Nephron progenitor cell (in vitro differentiated cells): ENCODE measurements around the gene MRPL41.
"Not testable (repeated sequence)": the region's sequence is repeated elsewhere in the genome, so short reads cannot be mapped to it uniquely, and the experiment has no call there.

Experiments
- DNase-seq: peaks from one replicate; pipeline ENCODE4 v3.0.0; 2021
- H3K27ac Mint-ChIP-seq: 2 replicates; pipeline ENCODE4 v1.8.0; 2021; ENCODE audit warnings: mild to moderate bottlenecking, moderate library complexity, mixed read lengths
- H3K27me3 Mint-ChIP-seq: 2 replicates; pipeline ENCODE4 v1.8.0; 2021; ENCODE audit warnings: mild to moderate bottlenecking, low read depth, mixed read lengths; ENCODE audit not compliant: poor library complexity
- H3K36me3 Mint-ChIP-seq: 2 replicates; pipeline ENCODE4 v1.8.0; 2021; ENCODE audit warnings: low read depth, mixed read lengths
- H3K4me1 Mint-ChIP-seq: 2 replicates; pipeline ENCODE4 v1.8.0; 2021; ENCODE audit warnings: mixed read lengths
- H3K4me3 Mint-ChIP-seq: 2 replicates; pipeline ENCODE4 v1.8.0; 2021; ENCODE audit warnings: mild to moderate bottlenecking, moderate library complexity, mixed read lengths
- H3K9me3 Mint-ChIP-seq: 2 replicates; pipeline ENCODE4 v1.8.0; 2021; ENCODE audit warnings: mild to moderate bottlenecking, moderate library complexity, mixed read lengths
- TF ChIP-seq, protein P1 (sequence below): fragments of 200-600 bp; sonication (generic); IDR thresholded peaks from 2 replicates; pipeline ENCODE4 v1.5.0; 2021; ENCODE audit warnings: antibody characterized with exemption

MRPL41 gene

DNA sequence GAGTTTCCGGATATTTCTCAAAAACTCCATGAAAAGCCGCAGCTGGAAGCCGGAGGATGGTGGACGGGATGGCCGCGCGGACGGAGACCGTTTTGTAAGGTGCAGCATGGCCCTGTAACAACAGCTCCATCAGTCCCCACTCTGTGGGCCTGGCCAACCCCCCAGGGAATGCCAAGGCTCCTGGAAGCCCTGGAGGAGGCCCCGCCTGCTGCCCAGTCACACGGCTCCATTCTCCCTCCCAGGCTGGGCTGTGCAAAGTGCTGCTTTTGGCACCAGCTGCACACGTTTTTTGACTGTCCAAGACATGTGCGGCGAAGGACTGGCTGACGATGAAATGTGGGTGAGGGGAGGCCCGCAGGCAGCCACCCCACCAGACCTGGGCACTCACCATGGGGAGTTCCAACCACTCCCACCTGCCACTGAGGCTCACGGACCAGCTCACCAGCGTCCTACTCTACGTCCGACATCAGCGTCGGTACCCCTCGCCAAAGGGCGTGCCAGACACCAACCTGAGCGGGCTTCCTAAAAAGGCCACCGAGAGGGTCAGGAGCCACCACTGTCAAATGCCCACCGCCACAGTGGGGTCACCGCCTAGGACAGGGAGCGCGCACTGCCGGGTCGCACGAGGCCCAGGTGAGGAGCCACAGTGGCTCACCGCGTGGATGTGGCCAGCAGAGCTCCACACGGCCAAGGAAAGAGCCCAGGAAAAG, 28.8 kb upstream of the MRPL41 start:
- Mint-ChIP-seq H3K4me1 (peaks cover 8% of the 10 kb centered on the region), H3K36me3 (no peaks in the 10 kb centered on the region), H3K27ac (no peak overlapping the region), H3K27me3 (peaks cover 25% of the 10 kb centered on the region), H3K4me3 (no peak overlapping the region), H3K9me3 (peaks cover 11% of the 10 kb centered on the region)
- no peak for DNase-seq
- TF ChIP-seq, protein P1, sequence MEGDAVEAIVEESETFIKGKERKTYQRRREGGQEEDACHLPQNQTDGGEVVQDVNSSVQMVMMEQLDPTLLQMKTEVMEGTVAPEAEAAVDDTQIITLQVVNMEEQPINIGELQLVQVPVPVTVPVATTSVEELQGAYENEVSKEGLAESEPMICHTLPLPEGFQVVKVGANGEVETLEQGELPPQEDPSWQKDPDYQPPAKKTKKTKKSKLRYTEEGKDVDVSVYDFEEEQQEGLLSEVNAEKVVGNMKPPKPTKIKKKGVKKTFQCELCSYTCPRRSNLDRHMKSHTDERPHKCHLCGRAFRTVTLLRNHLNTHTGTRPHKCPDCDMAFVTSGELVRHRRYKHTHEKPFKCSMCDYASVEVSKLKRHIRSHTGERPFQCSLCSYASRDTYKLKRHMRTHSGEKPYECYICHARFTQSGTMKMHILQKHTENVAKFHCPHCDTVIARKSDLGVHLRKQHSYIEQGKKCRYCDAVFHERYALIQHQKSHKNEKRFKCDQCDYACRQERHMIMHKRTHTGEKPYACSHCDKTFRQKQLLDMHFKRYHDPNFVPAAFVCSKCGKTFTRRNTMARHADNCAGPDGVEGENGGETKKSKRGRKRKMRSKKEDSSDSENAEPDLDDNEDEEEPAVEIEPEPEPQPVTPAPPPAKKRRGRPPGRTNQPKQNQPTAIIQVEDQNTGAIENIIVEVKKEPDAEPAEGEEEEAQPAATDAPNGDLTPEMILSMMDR: no peak

DNA sequence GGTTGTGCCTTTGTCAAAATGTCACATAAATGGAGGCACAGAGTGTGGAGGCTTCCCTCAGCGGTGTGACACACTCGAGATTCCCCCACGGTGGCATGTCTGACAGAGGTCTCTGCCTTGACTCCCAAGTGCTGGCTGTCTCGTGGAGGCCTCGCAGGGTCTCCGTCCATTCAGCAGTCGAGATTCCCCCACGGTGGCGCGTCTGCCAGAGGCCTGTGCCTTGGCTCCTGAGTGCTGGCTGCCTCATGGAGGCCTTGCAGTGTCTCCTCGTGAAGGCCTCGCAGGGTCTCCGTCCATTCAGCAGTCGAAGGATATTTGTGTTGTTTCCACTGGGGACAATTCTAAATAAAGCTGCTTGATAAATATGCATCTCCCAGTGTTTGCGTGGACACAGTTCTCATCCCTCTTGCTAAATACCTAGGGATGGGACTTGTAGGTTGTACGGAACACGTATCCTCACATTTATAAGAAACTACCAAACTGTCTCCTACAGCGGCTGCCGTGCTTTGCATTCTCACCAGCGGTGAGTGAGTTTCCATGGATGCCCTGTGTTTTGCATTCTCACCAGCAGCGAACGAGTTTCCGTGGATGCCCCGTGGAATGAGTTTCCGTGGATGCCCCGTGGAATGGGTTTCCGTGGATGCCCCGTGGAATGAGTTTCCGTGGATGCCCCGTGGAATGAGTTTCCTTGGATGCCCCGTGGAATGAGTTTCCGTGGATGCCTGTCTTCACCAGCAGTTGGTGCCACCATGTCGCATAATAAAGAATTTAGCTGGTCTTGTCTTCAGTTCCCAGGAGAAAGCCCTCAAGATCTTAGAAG, 27.3 kb upstream of the MRPL41 start:
- no peak for DNase-seq

DNA sequence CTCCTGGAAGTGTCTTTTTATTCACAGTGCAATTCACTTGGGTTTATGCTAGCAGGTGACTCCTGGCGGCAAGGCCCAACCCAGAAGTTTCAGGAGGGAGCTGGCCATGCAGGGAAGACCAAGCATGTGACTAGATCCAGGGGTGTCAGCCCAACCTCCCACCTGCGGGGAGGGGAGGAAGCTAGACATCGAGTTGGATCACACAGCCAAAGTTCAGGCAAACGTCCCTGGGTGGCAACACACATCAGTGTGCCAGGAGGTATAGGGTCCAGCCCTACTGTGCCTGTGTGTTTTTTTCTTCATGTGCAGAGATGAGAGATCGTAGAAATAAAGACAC, 26.7 kb upstream of the MRPL41 start:
- Mint-ChIP-seq H3K4me1 (peaks cover 8% of the 10 kb centered on the region), H3K9me3 (peaks cover 5% of the 10 kb centered on the region), H3K36me3 (no peaks in the 10 kb centered on the region), H3K4me3 (no peak overlapping the region), H3K27me3 (peaks cover 26% of the 10 kb centered on the region), H3K27ac (no peak overlapping the region)
- TF ChIP-seq, protein P1: no peak
- DNase-seq: no peak

More for the DNA sequence above, 27.3 kb upstream of the MRPL41 start:
- H3K27ac Mint-ChIP-seq: no peak overlapping the region
- peaks cover 26% of the 10 kb centered on the region for H3K27me3 Mint-ChIP-seq
- H3K4me3 Mint-ChIP-seq: no peak overlapping the region
- TF ChIP-seq, protein P1: no peak
- peaks cover 11% of the 10 kb centered on the region for H3K9me3 Mint-ChIP-seq
- no peaks in the 10 kb centered on the region for H3K36me3 Mint-ChIP-seq
- peaks cover 8% of the 10 kb centered on the region for H3K4me1 Mint-ChIP-seq

DNA sequence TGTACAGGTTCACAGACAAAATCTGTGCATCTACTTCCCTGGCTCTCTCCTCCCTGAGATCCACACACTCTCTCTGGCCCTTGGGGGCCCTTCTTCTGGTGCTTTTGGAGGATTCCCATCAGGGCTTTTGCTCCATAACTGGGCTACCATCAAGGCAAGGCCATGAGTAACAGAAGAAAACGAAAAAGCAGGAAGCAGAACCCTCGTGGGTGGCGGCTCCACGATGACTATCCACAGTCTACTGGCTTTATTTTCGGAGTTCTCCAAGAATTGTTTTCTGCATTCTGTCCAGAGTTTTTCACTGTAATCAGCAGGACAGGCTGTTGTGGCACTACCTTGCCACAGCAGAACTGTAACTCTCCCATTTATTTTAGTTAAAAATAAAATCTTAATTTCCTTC, 21.3 kb upstream of the MRPL41 start:
- Mint-ChIP-seq H3K27me3 (peaks cover 22% of the 10 kb centered on the region), H3K4me3 (no peak overlapping the region), H3K27ac (no peak overlapping the region)

DNA sequence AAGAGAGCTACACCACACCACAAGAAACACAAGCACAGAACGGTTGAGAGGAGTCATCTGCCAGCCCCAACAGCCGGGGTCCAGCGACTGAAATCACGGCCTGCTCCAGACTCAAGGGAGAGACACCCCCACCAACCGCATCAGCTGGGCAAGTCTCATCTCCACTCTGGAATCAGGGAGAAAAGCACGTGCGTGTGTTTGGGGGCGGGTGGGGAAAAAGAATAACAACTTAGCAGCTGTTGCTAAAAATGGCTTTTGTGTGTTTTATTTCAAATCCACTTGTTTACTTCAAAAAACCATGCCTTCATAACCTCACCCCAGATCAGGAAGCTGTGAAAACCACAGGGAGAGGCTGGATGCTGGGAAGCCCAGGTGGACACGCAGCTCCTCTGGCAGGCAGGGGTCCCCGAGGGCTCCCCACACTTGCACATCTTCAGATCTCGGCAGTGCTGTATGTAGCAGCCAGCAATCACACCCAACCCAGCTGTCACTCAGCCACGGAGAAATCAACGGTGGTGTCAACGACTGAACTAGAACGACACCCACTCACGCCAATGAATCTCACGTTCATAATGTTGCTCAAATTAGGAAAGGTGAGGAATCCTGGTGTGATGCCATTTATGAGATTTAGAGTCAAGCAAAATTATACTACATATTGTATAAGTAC, 20.4 kb upstream of the MRPL41 start:
- peaks cover 3% of the 10 kb centered on the region for H3K36me3 Mint-ChIP-seq
- no peak for DNase-seq
- H3K4me1 Mint-ChIP-seq: peaks cover 15% of the 10 kb centered on the region
- TF ChIP-seq, protein P1: no peak
- H3K27ac Mint-ChIP-seq: no peak overlapping the region
- peaks cover 21% of the 10 kb centered on the region for H3K27me3 Mint-ChIP-seq
- H3K4me3 Mint-ChIP-seq: no peak overlapping the region
- H3K9me3 Mint-ChIP-seq: peaks cover 11% of the 10 kb centered on the region

More for the DNA sequence above, 21.3 kb upstream of the MRPL41 start:
- no peak for DNase-seq
- TF ChIP-seq, protein P1: no peak
- H3K4me1 Mint-ChIP-seq: peaks cover 17% of the 10 kb centered on the region
- H3K36me3 Mint-ChIP-seq: no peaks in the 10 kb centered on the region
- H3K9me3 Mint-ChIP-seq: peaks cover 8% of the 10 kb centered on the region

DNA sequence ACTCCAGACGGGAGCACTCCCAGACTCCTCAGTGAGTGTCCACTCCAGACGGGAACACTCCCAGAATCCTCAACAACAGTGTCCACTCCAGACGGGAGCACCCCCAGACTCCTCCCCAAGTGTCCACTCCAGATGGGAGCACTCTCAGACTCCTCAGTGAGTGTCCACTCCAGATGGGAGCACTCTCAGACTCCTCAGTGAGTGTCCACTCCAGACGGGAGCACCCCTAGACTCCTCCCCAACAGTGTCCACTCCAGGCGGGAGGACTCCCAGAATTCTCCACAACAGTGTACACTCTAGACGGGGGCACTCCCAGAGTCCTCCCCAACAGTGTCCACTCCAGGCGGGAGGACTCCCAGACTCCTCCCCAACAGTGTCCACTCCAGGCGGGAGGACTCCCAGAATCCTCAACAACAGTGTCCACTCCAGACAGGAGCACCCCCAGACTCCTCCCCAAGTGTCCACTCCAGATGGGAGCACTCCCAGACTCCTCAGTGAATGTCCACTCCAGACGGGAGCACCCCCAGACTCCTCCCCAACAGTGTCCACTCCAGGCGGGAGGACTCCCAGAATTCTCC, 18.7 kb upstream of the MRPL41 start:
- Mint-ChIP-seq H3K36me3 (peaks cover 12% of the 10 kb centered on the region), H3K9me3 (peaks cover 25% of the 10 kb centered on the region), H3K4me1 (peaks cover 15% of the 10 kb centered on the region)
- DNase-seq, H3K4me3 Mint-ChIP-seq, H3K27ac Mint-ChIP-seq, H3K27me3 Mint-ChIP-seq: not testable (repeated sequence)
